NCI-H128 (cell line): ENCODE results near the gene MRPL2.
"Not testable (repeated sequence)": the region's sequence is repeated elsewhere in the genome, so short reads cannot be mapped to it uniquely, and the experiment has no call there.

Source experiments
- DNase-seq: peaks from one replicate; lab custom pipeline; 2025; ENCODE audit not compliant: unreplicated experiment; lab: John Stamatoyannopoulos, UW

Gene MRPL2

DNA sequence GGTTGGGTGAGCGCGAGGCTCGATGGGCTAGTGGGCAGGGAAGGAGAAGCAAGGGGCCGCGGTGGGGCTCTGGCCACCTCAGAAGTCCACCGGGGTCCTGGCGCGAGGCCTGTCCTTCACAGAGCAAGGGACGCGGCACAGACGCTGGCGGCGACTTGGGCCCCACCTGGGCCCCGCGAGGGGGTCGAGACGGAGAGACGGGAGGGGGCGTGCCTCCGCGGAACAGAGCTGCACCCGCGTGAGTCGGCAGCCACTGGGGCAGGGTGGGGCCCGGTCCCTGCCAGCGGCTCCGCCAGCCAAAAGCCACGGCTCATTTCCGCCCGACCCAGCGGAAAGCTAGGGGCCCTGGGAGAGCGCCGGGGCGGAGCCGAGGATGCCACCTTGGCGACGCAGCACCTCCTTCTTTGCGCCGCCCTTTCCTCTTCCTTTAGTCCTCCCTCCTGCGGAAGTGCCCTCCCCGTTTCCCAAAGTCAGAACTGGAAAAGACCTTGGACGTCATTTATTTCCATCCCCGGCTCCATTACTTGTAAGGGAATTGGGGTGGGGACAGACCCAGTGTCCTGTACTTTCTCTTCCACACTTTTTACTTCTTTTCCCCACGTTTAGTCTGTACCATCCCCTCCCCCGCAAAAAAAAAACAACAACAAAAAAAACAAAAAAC, 5.6 kb downstream of the MRPL2 start, which contains the start of gene CUL7:
TSS of gene CUL7 (minus strand) at position 307 of the 661 bp plus-strand sequence. CDS start 1,063 bp downstream, outside the sequence.
- peak; percentile 92 for DNase-seq

DNA sequence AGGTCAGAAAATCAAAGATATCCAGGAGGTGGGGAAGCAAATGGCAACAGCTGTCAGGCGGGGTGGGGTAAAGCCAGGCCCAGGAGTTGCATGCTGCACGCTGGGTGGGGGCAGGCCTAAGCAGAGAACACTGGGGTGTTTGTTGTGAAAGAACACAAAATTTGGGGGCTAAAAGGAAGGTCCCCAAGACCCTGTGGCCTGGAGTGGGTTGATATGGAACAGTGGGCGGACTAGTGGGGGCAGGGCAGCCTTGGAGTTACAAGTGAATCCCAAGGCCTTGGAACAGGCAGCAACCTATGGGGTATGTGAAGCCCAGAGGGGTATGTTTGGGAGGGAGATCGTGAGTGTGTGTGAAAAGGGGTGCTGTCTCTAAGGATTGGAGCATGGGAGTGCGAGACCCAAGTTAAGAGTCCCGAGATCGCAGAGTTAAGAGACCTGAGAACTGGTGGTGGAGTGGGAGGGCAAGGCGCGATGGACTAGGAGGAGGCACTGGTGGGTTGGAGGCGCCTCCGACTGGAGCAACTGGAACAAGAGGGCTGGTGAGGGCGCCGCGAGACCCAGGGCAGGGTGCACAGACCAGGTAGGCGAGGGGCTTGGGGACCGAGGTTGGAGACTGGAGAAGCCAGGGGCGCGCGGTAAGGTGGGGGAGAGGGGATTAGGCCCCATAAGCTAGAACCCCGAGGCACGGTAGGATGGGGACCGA, 6.2 kb downstream of the MRPL2 start:
- no peak for DNase-seq

DNA sequence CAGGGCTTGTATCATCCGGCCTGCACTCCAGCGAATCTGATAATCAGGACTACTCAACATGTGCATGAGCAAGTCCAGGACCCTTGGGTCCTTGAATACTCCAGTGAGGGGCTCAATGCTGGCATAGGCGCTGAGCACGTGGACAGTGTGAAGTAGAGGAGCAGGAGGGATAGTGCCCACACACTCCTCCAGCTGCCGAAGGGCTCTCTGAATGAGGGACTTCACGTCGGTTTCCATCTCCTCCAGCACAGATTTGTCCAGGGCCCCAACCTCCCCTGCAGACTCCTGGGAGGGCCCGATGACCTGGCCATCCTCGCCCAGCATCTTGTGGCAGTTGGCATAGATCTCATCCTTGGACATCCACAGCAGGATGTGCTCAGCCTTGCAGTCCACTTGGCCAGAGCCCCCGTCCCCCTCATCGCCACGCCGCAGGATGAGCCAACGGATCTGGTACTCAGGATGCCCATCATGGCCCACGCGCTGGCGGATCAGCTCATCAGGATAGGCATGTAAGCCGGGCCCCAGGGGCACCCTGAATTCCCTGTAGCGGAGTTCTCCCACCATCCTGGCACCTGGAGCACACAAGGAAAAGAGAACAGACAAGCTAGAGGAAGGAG, 6.9 kb downstream of the MRPL2 start:
- no peak for DNase-seq

GRCh38 chr6:43050981-43051380, 8.3 kb downstream of the MRPL2 start:
- DNase-seq: no peak

DNA sequence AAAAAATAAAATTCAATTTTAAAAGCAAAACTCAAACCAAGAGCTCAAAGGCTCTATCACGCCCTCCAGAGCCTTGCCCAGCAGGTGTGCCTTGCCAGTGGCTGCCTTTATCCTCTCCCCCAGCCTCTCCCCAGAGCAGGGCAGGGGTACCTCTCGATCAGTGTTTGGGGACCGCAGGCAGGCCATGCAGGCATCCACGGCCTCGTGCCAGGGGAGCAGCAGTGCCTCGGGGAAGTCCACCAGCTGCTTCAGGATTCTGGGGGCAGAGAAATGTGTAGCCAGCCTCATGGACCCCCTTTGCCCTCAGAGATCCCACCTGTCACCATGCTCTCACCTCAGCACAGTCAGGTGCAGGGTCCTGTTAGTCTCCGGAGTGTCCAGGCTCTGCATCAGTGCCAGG, 11.2 kb downstream of the MRPL2 start:
- DNase-seq: no peak

DNA sequence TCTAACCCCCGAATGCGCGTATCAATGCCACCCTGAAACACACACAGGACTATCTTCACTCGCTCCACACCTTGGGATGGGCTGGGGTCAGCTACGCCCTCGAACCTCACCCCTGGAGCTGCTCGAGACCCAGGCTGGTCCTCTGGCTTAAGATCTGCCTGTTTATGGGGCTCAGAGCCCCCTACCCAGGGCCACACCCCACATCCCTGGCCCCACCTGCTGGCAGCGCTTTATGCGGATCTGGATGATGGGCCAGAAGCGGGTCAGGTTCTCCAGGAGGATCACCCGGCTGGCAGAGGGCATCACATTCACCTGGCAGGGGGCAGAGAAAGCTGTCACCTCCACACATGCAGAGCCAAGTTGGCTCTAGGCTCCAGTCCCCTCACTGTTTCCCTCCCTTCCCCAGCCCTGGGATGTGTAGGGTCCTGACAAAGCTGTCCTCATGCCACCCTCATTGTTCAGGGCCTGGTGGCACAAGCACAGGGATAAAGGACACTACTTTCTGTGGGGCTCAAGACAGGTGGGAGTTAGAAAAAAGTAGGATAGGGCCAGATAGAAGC, 13.8 kb downstream of the MRPL2 start:
- DNase-seq: no peak

GRCh38 chr6:43043310-43043709, 15.9 kb downstream of the MRPL2 start:
- DNase-seq: no peak

- not testable (repeated sequence) for DNase-seq
Observed at GRCh38 chr6:43041475-43041874, 17.8 kb downstream of the MRPL2 start.

GRCh38 chr6:43040542-43041257, 18.5 kb downstream of the MRPL2 start:
- DNase-seq: no peak

GRCh38 chr6:43038727-43039126, 20.5 kb downstream of the MRPL2 start:
- DNase-seq: no peak

DNA sequence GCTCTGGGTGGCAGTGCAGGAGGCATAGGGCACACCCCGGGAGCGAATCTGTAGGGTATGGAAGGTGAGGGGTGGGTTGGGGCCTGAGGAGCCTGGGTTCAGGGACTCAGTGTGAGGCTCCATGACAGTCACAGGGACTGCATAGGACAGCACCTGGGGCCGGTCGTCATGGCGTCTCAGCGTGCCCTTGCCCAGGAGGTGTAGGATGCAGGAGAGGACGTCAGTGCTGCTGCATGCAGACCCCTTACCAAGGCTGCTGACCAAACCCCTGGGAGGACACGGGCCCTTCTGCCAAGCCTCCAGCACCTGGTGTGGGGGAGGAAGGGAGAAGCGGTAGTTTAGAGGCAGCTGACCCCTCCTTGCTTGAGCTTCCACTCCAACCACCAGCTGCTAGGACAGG, 21.5 kb downstream of the MRPL2 start:
- DNase-seq: no peak

DNA sequence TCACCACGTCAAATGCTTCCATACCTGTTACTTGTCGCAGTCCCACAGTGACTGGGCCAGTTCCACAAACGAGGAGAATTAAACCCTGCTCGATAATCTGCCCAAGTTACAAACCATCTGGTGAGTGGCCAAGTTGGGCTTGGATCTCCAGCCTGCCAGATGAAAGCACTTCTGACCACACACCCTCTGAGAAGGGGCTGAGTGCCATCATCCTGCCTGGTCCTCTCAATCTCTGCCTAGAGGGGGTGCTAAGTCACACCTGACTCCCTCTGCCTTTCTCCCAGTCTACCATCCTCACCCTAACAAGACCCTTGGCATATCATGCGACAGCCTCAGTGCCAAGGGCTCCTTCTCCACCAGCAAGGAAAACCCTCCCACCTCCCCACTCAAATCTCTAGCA, 22.0 kb downstream of the MRPL2 start:
- no peak for DNase-seq

- no peak for DNase-seq
Observed at GRCh38 chr6:43036712-43037111, 22.5 kb downstream of the MRPL2 start.

DNA sequence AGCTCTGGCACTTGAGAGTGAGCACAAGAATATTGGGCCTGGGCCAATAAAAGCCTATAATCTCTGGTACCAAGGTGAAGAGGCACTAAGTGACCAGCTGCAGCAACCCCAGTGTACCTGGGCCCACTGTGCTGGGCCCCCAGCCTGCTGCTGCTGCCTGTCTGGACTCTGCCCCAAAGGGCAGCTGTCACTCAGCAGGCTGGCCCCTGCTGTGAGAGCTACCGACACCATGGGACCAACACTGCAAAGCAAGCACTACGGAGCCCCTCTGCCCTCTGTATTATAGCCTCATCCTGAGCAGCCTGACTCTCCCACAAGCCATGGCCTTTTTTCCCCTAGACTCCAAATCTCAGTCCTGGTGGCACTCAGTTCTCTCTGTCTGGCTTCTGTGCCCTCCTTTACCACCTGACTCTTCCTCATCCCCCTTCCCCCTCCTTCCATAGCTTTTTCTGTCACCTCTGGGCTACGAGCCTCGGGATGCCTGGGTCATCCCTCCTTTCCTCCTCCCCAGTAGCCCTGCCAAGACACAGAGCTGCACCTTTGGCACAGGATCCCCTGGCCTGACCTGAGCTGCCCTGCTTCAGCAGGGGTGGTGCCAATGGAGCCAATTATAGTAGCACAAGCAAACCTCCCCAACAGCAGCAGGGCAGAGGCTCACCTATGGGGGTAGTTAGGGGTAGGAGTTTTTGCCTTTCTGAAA, 23.6 kb downstream of the MRPL2 start:
- no peak for DNase-seq

DNA sequence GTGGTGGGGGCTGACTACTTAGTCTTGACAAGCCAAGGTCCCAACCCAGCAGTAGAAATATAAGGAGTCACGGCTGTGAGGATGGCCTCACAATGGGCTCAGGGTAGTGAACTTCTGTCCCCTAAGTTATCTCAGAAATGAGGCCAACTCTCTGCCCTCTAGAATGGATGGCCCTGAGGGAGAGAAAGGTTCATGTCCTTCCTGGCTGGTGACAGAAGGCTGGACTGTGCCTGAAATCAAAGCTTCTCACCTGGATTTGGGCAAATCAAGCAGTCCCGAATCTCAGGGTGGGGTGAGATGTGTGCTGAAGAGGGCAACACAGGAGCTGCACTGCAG, 25.1 kb downstream of the MRPL2 start:
- DNase-seq: no peak

GRCh38 chr6:43033496-43034189, 25.6 kb downstream of the MRPL2 start:
- no peak for DNase-seq

- DNase-seq: no peak
Observed at GRCh38 chr6:43032326-43032725, 26.9 kb downstream of the MRPL2 start.

- DNase-seq: no peak
Observed at GRCh38 chr6:43029120-43029519, 30.1 kb downstream of the MRPL2 start.

DNA sequence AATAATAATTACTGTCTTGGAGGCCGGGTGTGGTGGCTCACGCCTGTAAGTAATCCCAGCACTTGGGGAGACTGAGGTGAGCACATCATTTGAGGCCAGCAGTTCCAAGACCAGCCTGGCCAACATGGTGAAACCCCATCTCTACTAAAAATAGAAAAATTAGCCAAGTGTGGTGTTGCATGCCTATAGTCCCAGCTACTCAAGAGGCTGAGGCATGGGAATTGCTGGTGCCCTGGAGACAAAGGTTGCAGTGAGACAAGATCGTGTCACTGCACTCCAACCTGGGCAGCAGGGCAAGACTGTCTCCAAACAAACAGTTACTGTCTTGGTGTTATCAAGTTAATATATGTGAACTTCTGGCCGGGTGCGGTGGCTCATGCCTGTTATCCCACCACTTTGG, 32.9 kb downstream of the MRPL2 start:
- DNase-seq: no peak

DNA sequence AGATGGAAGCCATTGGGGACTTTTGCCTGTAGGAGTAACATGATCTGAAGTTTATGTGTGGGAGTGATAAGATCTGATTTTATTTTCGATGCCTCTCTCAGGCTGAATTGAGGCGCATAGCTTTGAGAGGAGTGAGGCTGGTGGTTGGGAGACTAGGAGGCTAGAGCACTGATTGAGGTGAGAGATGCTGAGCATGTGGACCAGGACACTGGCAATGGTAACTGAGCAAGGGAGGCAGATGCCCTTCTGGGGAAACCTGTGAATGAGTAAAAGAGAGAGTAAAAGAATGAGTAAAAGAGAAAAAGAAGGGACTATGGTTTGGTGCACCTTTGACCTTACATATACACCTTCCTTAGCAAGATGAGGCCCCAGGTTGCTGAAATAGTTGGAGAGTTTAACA, 34.8 kb downstream of the MRPL2 start:
- DNase-seq: no peak
